Endometrial microvascular endothelial cells (primary cell): ENCODE data around the gene NOX4. TPM values are rescaled to one million over a fixed set of nuclear protein-coding genes. Genes with fewer than 3 reads are reported as not detected.
"Not testable (repeated sequence)": the region's sequence is repeated elsewhere in the genome, so short reads cannot be mapped to it uniquely, and the experiment has no call there.

Experiments used
- in situ Hi-C: cut with HindIII; loops from 2 replicates; pipeline ENCODE4 v1.10.0; 2017; ENCODE audit warnings: low sequenced_read_pairs, low pct_unique_long_range_greater_than_20kb; ENCODE audit errors: inconsistent ontology term
- total RNA-seq: library from RNA; depleted of rRNA; stranded (reverse); fragments of >200 nt; gene quantifications from one replicate; pipeline ENCODE4 v1.2.3, GENCODE V29; 2015; ENCODE audit errors: inconsistent ontology term

Gene NOX4
- total RNA-seq, 1 donor from 2014 or later: 11.2 TPM

GRCh38 chr11:89484896-89485295 is 6.3 kb downstream of the NOX4 start:
- in situ Hi-C loops: no loop called here

DNA sequence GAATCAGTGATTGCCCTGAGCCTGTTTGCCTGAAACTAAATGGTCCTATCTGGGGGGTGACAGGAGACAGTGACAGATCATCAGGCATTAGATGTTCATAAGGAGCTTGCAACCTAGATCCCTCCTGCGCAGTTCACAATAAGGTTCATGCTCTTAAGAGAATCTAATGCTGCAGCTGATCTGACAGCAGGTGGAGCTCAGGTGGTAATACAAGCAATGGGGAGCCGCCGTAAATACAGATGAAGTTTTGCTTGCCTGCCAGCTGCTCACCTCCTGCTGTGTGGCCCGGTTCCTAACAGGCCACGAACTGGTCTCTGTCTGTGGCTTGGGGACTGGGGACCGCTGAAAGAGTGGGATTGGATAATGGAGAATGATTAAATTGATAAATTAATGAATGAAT is 14.0 kb downstream of the NOX4 start:
- in situ Hi-C loops: no loop called here

DNA sequence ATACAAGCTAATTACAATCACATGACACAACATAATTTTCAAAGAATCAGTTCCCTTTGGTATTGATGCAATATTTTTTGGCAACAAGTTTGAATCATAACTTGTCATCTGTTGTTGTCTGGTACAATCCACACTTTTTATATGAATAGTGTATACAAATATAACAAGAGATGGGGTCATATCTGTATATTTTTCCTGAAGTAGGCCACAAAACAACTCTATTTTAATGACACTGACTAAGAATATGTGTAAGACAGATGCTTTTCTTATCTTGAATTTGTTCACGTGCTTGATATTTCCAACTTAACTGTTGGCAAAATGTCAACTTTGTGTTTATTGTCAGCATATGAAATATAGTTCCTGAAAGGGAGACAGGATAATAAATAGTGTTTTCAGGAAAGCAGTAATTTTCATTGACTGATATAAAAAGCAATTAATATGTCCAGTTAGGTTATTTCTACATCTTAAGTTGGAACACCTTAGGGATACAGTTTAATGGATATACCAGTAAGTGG is 27.9 kb downstream of the NOX4 start:
- in situ Hi-C loops: no loop called here

DNA sequence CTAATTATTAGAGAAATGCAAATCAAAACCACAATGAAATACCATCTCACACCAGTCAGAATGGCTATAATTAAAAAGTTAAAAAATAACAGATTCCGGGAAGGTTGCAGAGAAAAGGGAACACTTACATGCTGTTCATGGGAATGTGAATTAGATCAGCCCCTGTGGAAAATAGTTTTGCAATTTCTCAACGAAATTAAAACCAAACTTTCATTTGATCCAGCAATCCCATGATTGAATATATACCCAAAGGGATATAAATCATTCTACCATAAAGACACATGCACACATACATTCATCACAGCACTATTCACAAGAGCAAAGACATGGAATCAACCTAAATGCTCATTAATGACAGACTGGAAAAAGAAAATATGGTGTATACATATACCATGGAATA is 32.5 kb downstream of the NOX4 start:
- in situ Hi-C loops: no loop called here

- in situ Hi-C loops: no loop called here
These were observed 34.0 kb downstream of the NOX4 start for GRCh38 chr11:89457190-89457589.

DNA sequence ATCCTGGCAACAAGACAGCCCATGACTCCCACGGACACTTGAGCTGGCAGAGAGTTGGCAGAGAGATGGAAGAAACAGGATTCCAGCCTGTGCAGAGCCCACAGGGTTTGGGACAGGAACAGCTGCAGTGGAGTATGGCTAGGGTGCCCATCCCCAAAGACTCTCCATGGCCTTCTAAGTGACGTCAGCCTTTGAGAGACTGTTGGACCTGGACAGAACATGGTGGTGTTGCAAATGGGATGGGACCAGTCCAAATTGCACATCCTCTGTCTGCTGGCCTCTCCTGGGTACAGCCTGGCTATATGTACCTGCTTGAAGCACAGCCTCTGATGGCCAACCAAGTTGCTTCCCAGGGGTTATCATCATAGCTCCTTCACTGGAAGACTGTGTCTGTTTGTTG is 34.5 kb downstream of the NOX4 start:
- in situ Hi-C loops: no loop called here

- in situ Hi-C loops: no loop called here
These were observed 38.4 kb downstream of the NOX4 start for GRCh38 chr11:89452780-89453179.

DNA sequence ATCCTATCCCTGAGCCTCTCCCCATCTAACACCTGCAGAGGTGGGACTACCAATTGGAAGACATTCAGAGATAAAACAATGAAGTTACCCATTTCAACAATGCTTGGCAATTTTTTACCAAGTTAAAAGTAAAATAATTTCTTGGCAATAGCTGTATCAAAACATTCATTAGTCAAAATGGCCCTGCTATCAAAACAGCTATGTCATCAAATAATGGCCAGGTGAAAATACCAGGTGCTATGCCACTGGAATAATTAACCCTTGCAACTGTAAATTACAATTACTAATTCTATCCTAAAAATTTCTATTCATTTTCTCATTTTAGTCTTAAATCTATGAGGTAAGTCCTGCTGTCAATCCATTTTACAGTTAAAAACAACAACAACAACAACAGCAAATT is 43.3 kb downstream of the NOX4 start:
- in situ Hi-C loops: no loop called here

DNA sequence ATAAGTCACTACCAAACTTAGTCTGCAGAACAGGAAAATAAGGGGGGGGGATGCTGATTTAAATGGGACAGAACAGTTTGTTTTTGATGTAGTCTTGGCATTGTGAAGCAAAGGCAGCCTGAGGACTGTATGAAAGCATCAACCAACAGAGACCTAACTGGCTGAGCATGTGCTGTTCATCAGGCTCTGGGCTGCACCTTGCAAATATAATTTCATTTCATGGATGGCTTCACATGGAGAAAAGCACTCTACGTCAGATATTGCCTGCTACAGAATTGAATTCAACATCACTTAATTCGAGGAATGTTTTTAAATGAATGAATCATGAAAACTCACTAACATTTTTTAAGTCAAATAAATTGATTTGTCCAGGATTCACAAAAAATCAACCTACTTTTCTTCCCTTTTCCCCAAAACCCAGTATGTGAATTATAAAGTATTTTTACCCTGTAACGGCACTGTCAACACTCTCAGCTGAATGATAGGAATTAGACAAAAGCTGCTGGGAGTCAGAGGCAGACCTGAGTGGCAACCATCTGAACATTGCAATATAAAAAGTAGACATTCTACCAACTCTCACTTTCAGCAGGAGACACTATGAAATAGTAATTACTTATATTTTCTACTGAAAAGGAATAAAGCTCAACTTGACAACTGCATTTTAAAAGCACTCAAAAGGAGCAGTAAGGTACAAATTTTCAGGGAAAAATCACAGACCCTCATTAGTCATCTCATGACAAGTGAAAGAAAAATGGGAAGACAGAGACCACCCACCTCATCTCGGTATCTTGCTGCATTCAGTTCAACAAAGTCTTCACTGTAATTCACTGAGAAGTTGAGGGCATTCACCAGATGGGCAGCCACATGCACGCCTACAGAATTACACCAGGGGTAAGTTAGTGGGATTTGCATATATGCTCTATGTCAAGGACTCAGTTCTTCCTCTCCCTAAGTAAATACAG is 47.5 kb downstream of the NOX4 start:
- in situ Hi-C loops: no loop called here

DNA sequence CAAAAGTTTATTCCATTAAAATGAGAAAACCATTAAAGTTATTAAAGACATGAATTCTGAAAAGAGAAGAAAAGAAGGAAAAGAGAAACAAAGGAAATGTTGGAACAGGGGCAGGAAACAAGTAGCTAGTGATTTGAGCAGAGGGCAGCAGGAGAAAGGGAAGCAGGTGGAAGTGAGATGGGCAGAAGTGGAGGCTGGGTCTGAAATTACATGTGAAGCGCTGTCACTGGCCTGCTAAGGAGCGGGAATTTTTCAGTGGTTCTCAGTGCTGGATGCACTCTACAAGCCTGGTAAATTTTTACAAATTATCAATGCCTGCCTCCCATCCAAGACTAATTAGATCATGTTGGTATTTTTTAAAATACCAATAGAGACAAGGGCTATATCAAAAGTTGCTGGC is 48.4 kb downstream of the NOX4 start:
- in situ Hi-C loops: no loop called here

DNA sequence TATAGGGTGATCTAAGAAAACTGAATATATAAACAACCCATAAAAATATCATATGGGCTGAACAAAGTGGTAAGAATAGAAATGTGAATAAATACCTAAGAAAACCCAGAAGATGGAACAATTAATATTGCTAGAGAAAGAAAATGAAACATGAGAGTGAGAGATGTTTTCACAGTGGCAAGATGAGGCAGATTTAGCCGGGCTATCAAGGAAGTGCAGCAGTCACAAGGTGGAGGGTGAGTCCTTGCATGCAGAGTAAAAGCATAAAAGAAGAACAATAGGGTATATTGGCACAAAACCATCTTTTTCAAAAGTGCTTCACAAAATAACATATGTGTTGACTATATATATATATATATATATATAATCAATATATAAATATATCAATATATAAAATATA is 49.6 kb downstream of the NOX4 start:
- in situ Hi-C loops: no loop called here

DNA sequence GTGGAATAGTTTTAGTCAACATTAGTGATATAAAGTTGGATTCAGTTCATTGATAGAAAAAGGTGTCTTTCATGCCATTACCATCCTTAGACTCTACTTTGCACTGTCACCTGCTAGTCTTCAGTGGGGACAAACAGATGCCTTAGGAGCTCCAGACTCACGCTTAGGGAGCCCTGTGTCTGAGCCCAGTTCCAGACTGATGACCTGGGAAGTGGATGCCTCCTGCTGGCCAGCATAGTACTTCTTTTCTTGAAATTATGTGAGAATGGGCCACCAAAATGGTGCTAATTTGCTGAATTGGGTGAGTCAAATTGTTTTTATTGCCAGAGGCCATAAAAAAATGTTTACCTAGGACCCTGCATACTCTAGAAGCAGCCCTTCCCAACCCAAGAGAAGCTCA is 53.9 kb downstream of the NOX4 start:
- in situ Hi-C loops: no loop called here

GRCh38 chr11:89436071-89436470 is 55.1 kb downstream of the NOX4 start:
- in situ Hi-C loops: no loop called here

- in situ Hi-C loops: no loop called here
These were observed 57.9 kb downstream of the NOX4 start for GRCh38 chr11:89433278-89433677.

DNA sequence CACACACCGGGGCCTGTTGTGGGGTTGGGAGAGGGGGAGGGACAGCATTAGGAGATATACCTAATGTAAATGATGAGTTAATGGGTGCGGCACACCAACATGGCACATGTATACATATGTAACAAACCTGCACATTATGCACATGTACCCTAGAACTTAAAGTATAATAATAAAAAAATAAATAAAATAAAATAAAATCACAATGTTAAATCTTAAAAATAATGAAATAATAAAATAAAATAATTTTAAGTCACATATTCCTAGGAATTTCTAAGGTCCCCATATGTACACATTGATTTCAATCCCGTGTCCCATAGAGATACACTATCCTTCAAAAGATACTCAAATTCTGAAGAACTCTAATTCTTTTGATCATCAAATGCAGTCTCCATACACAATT is 59.0 kb downstream of the NOX4 start:
- in situ Hi-C loops: not testable (repeated sequence)

DNA sequence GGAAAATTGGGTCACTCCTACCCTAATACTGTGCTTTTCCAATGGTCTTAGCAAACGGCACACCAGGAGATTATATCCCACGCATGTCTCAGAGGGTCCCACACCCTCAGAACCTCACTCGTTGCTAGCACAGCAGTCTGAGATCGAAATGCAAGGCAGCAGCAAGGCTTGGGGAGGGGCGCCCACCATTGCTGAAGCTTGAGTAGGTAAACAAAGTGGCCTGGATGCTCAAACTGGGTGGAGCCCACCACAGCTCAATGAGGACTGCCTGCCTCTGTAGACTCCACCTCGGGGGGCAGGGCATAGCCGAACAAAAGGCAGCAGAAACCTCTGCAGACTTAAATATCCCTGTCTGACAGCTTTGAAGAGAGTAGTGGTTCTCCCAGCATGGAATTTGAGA is 64.7 kb downstream of the NOX4 start:
- in situ Hi-C loops: not testable (repeated sequence)

DNA sequence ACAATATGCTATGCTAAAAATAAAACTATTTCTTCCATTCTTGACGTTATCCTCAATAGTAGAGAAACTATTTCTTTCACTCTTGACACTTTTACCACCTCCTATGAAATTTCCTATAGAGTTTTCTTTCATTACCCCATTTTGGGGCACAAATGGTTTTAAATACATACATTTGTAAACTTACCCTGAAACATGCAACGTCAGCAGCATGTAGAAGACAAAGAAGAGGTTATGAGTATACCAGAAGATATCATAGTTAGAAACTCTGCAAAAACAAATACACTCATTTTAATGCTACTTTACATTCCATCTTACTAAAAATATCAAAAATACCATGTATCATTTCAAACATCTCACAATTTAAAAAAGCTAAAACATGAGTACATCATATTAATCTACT is 69.5 kb downstream of the NOX4 start:
- in situ Hi-C loops: no loop called here

GRCh38 chr11:89420981-89421380 is 70.2 kb downstream of the NOX4 start:
- in situ Hi-C loops: no loop called here

- in situ Hi-C loops: no loop called here
These were observed 74.2 kb downstream of the NOX4 start for GRCh38 chr11:89416961-89417360.

DNA sequence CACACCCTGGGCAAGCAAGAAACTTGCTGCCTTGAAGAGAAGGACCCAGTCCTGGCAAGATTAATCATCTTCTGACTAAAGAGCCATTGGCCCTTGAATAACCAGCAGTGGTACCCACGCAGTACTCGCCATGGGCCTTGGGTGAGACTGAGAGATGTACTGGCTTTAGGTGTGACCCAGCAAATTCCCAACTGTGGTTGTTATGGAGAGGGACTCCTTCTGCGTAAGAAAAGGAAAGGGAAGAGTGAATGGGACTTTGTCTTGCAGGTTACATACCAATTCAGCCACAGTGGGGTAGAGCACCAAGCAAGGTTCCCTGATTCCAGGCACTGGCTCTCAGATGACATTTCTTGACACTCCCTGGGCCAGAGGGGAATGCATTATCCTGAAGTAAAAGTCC is 80.1 kb downstream of the NOX4 start:
- in situ Hi-C loops: not testable (repeated sequence)

GRCh38 chr11:89410666-89411065 is 80.5 kb downstream of the NOX4 start:
- in situ Hi-C loops: not testable (repeated sequence)
